GM19438 (cell line): ENCODE results near the gene FNIP1.
"Not testable (repeated sequence)": the region's sequence is repeated elsewhere in the genome, so short reads cannot be mapped to it uniquely, and the experiment has no call there.

Experiments used
- ATAC-seq: cut with Tn5 transposase; IDR thresholded peaks from one replicate; pipeline ENCODE4 v1.9.1; 2021; ENCODE audit warnings: low read depth; ENCODE audit not compliant: unreplicated experiment

FNIP1 gene

DNA sequence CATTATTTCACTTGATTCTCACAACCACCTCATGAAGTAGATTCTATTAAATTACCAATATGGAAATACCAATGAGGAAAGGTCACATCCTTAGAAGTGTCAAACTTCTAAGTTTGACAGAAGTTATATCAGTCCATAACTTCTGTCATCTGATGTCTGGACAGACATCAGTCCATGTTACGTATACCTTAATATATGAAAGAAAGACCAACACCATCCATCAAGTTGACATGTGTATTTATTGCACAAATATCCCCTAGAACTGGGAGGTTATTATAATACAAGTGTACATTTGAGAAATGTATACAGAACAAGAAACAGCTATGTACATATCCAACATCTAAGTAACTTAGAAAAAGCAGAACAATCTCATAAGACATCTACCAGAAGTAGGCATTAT lies 155.3 kb downstream of the FNIP1 start:
- ATAC-seq = no peak

DNA sequence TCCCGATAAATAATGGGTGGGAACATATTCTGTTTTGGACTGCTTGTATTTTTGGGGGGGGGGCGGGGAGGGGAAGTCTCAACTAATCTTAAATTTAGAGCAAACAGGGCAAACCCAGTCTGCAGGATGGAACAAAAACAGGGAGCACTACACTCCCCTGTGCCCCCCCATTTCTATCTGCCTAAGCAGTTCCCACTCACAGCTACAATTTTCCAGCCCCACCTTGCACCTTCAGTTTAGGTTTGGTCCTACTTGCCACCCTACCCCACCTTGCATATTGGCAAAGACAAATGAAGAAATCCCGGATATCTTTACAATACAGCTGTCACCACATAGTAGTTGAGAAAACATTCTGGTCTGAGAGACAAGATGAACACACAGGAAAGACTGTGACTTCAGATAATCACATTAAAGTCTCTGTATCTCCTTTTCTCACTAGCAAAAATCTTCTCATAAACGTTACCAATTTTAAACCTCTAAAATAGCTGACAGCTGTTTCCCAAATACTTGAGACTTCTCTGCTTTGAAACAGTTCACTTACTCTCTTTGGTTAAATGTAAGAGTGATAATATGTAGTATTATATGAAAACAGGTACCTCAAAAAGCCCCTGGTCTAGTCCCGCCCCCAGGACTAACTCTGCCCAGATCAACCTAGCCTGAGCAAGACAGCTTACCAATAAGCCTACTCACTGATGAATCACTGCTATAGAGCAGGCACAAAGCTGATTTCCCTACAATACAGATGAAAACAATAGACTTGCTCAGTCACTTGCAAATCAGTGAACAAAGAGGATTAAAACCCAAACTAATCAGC lies 156.6 kb downstream of the FNIP1 start:
- no peak for ATAC-seq

DNA sequence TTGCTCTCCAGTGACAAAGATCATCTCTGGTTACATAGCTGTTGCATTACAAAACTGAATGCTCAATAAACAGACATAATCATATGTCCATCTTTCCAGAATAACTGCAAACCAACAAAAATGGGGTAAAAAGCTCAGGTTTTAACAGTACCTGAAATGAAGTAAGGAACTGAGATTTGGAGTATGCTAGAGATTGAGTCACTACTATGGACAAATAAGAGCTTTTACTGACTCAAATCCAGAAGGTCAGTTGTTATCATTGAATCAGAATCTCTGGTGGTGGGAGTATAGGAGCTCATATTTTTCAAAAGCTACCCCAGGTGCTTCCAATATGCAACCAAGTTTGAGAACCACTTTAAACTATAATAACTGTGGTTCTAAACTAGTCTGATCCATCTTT lies 157.7 kb downstream of the FNIP1 start:
- no peak for ATAC-seq

DNA sequence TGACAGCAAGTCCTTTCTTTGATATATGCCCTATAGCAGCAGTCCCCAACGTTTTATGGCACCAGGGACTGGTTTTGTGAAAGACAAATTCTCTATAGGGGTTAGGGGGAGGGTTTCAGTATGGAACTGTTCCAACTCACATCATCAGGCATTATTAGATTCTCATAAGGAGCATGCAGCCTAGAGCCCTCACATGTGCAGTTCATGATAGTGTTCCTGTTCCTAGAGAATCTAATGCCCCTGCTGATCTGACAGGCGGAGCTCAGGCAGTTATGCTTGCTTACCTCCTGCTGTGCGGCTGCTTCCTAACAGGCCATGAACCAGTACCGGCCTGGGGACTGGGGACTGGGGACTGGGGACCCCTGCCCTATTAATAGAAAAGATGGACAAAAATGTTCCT lies 159.1 kb downstream of the FNIP1 start:
- ATAC-seq = no peak

DNA sequence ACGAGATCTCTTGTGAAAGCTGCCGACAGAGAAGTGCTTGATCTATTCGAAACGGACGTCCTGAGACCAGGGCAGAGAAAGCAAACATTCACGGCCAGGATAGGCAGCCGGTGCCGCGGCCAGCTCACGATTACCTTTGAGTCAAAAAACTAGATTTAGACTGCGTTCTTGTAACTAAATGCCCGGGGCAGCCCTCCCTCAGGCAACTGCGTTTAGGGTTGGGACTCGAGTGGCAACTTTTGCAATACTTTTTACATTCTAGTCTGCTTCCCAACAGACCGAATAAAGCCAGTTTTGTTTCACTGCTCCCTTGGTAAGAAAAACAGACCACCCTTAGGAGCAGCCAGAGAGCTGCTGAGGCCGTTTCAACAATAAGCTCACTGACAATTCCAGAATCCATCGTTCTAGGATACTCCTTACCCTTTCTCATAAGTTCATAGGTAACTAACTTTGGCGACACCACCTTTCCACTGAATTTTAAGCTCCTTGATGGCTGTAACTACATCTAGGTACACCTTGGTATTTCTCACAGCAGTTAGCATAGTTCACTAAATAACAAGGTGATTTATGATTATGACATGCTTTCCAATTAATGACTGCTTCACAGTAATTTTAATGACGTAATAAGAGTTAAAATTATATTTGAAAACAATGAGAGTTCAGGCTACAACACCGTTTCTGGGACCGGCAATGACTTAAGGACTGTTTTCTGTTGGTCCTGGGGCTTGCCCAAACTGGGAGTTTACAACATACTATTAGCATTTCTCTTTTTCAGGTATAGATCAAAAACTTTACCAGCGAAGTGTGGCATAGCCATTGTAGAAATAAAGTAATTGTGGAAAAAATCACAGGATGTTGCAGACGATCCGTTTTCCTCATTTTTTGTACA lies 160.9 kb downstream of the FNIP1 start:
- ATAC-seq = no peak

DNA sequence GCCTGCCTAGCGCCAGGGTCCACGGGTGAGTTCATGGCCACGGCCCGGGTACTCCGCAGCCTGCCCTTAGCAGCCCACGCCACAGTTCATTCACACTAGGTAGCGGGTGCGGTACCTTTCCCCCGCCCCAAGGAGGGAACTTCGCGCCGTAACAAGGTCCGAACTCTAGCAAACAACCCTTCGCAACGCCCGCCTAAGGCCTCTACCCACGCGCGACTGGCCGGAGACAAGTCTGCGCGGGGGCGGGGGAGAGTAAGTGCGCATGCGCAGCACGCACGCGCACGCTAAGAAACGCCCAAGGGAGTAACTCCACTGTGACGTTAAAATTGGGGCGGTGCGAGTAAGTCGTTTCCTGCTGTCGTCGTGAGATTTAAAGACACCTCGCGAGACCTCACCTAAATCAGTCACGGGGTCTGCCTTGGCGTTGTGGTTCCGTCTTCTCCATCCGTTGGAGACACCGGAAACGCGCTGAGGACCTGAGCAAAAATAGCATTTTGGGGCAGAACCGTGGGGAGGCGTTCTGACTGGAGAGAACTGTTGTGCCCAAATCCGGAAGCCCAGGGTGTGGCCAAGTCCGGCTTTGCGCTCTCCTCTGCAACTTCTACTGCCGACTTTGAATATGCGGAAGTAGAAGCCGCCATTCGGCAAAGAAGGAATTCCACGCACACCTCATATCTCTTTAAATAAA lies 161.7 kb downstream of the FNIP1 start, which contains the start of gene RAPGEF6:
Gene RAPGEF6, minus strand, starts transcription at position 234 of the 688 bp plus-strand sequence. Its CDS starts 199 bp downstream, at position 35.
- ATAC-seq = peak; percentile 88

DNA sequence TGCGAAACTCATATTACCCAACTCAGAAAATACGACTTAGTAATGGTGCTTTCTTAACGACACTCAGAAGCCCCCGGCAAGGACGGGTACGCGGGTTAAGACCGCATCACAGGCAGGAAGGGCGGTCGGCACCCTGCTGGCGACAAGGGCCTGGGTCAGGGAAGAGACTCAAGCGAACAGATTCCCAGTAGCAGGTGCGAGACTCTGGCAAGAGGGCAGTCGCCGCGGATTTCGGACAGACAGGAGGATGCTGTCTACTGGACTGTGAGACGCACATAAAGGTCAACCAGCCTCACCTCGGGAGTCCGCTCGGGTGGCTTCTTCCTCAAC lies 162.2 kb downstream of the FNIP1 start:
- ATAC-seq = peak; percentile 28

DNA sequence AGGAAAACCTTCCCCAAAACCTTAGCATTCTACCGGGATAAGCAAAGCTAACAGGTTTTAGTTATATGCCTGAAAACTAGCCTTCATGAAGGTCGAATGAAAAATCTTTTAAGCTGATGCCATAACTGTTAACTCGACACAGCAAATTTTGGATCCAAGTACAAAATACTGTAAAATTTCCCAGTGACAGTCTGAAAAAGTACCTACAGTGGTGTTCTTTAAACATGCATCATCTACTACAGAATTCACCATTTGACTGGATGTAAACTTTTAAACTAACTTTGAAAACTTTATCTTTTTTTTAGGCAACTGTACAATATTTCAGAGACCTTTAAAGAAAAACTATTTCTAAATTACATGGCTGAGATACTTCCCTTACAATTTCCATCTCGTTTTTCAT lies 162.6 kb downstream of the FNIP1 start:
- no peak for ATAC-seq

DNA sequence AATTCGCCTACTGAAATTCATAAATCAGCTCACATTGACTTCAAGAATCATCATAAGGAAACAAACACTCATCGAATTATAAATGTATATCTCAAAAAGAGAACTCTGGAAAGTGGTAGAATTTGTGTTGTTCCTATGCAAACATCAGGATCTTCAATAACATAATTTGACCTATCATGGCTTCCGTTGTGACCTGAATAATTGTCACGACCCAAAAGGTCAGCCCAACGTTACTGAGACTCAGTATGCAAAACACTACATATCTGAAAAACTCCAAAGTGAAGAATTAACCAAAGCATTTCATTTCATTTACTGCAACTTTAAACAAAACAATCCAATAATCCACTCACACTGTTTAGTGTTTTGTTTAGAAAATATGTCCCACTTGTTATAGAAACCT lies 163.0 kb downstream of the FNIP1 start:
- no peak for ATAC-seq

DNA sequence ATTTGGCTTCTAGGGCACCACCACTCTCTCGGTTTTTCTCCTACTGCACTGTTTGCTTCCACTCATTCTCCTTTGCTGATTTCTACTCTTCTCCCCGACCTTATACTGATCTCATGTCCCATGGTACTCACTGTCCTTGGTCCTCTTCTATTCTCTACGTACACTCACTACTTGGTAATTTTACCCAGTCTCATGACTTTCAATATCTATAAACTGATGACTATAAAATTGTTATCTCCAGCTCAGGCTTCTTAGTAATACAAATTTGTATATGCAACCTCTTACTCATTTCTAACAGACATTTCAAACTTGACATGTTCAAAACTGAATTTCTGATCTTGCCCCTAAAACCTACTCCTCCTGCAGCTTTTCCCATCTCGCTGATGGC lies 165.9 kb downstream of the FNIP1 start:
- no peak for ATAC-seq

DNA sequence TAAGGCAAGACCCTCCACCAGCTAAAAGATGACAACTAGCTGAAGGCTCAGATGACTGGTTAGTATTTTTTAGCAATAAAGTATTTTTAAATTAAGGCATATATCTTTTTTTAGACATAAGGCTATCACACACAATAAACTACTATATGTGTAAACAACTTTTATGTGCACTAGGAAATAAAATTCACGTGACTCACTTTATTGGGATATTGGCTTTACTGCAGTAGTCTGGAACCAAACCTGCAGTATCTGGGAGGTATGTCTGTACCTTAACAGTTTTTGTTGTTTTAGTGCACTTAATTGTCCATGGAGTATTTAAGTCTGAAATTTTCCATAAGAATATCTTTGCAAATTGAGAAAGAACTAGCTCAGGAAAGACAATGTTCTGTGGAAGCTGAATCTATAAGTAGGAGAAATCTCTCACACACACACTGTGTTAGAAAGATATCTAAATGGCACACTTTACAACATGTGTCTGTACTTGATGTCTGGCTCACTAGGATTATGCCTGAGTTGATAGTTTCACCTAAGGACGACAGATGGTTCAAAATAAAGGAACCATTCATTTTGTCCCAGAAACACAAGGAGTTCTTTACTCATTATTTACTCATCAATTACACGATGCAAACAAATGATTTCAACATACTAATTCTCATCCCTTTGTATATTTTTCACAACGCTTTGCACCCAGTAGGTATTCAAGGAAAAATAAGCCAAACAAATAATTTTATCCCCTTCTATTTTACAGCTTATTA lies 166.4 kb downstream of the FNIP1 start:
- ATAC-seq = no peak

DNA sequence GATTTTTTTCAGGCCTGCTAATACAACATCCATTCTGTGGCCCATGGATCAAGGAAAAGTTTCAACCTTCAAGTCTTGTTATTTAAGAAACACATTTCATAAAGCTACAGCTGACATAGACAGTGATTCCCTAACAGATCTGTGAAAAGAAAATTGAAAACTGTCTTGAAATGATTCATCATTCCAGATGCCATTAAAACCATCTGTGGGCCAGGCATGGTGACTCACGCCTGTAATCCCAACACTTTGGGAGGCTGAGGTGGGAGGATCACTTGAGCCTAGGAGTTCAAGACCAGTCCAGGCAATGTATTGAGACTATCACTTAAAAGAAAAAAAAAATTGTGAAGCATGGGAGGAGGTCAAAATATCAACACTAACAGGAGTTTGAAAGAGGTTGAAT lies 167.8 kb downstream of the FNIP1 start:
- ATAC-seq = no peak

DNA sequence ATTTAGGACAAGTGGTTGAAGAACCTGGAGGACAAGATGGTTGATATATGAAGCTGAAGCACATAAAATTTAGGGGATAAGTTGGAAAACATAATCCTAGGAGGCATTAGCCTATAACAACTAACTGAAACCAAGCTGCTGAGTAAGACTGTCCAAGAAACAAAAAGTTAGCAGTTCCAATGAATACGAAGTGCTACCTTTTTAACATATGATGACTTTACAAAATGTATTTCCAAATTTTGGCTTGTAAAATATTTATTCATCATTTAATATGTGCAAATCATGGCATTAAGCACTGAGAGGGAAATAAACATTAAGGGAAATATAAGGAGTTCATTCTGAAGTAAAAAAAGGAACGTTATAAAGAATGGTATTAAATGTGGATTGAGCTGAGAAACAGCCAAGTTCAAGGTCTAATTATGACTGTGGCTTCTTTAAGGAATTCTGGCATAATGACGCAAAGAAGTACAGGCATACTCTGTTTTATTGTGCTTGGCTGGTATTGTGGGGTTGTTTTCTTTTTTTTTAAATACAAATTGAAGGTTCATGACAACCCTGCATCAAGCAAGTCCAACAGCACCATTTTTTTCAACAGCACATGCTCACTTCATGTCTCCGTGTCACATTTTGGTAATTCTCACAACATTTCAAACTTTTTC lies 169.5 kb downstream of the FNIP1 start:
- no peak for ATAC-seq

DNA sequence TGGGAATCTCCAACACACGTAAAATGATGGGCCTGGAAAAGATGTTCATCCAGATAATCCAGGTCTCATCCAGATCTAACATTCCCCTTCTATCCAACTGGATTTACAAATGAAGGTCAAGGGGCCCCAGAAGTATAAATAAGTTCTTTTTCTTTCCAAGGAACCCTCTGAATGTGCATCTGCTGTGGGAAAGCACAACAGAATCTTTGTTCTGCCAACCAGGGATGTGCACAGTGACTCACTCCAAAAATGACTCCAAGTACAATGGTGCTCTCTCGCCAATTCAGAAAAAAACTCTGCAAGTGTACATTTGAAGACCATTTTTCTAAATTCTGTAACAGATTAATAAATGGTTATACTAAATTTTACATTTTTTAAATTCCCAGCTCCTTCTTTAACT lies 174.2 kb downstream of the FNIP1 start:
- ATAC-seq = no peak

DNA sequence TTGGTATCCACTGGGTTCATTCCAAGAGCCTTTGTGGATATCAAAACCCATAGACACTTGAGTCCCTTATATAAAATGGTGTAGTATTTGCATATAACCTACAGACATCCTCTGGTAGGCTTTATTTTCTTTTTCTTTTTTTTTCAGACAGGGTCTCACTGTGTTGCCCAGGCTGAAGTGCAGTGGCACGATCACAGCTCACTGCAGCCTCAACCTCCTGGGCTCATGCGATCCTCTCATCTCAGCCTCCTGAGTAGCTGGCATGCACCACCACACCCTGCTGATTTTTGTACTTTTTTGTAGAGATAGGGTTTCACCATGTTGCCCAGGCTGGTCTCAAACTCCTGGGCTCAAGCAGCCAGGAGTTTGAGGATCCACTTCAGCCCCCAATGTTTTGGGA lies 175.7 kb downstream of the FNIP1 start:
- ATAC-seq = not testable (repeated sequence)

DNA sequence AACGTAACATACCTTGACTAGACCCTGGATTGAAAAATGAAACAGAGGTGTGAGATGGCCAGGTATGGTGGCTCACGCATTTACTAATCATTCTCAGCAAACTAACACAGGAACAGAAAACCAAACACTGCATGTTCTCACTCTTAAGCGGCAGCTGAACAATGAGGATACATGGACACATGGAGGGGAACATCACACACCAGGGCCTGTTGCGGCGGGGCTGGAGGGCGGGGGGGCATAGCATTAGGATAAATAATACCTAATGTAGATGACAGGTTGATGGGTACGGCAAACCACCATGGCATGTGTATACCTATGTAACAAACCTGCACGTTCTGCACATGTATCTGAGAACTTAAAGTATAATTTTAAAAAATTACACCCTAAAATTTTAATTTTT lies 177.7 kb downstream of the FNIP1 start:
- no peak for ATAC-seq

DNA sequence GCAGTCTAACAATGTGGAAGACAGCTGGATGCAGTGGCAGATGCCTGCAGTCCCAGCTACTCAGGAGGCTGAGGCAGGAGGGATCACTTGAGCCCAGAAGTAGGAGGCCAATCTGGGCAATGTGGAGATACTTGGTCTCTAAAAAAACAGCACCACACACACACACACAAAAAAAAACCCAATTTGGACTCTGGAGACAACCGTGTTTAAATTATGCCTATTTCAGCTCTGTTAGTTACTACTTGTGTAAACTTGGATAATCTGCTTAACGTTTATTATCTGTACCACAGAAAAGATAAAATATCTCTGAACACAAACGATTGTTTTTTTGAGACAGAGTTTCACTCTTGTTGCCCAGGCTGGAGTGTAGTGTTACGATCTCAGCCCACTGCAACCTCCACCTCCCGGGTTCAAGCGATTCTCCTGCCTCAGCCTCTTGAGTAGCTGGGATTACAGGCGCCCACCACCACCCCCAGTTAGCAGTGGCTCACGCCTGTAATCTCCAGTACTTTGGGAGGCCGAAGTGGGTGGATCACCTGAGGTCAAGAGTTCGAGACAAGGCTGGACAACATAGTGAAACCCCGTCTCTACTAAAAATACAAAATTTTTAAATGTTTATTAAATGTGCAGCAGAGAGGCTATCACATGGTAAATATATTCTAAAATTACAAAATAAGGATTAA lies 179.5 kb downstream of the FNIP1 start:
- ATAC-seq = no peak

DNA sequence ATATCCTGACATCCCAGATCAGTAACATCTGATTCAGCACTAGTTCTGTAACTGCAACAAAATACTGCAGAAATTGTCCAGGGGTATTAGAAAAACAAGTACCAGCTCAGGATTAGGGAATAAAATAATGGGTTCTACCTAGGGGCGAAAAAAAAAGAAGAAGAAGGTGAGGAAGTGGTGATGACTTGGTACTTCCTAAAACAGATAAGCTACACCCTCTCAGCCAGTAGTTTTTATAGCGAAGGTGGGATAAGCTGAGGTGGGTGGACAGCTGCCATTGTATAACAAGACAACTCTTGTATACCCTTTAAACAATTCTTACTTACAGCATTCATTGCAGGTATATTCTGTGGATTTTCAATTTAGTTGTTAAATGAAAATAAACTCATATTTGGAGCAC lies 180.9 kb downstream of the FNIP1 start:
- ATAC-seq = no peak

DNA sequence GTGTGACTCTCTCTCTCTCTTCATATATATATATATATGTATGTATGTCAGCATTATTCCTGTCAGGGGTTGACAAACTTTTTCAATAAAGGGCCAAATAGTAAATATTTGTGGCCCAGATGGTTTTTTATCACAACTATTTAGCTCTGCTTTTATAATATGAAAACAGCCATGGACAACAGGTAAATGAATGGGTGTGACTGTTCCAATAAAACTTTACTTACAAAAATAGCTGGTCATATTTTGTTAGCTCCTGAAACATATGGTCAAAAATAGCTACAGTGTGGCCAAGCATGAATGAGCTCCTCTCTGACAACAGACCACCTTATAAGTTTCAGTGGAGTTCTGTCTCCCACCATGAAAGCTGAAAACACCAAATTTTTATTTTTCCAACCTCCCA lies 183.4 kb downstream of the FNIP1 start:
- no peak for ATAC-seq

DNA sequence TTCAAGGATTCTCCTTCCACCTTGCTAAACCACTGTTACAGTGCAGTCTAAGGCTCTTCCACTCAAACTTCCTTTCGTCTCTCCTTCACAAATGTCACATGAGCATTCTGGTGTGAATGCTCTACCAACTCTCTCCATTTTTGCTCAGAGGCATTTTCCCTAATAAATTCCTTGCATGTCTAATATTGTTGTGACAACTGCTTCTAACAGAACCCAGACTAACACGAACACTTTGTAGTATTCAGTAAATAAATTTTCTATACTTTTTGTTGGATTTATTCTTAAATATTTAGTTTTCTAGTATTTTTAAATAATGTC lies 185.8 kb downstream of the FNIP1 start:
- no peak for ATAC-seq
